Measurements from ENCODE around the gene CLN5. TPM values are rescaled to one million over a fixed set of nuclear protein-coding genes. Genes with fewer than 3 reads are reported as not detected.
"Not testable (repeated sequence)": the region's sequence is repeated elsewhere in the genome, so short reads cannot be mapped to it uniquely, and the experiment has no call there.

The CLN5 gene
- polyA plus RNA-seq (ENCODE audit: insufficient read depth in 1 of 5, insufficient read length in 5 of 5, low replicate concordance in 1 of 5): 10 to 100 TPM; 32.3 to 46.5 (median 41.5) TPM
- long read RNA-seq, donor 1, full-length matches to known transcripts: 29 of 29 reads
- long read RNA-seq, donor 1, partial matches to known transcripts: 0 of 29 reads
- long read RNA-seq, donor 1, other reads (novel, unspliced or antisense): 0 of 29 reads
- long read RNA-seq, donor 2, full-length matches to known transcripts: 17 of 25 reads
- long read RNA-seq, donor 2, partial matches to known transcripts: 8 of 25 reads
- long read RNA-seq, donor 2, other reads (novel, unspliced or antisense): 0 of 25 reads
- long read RNA-seq, donor 3, full-length matches to known transcripts: 19 of 19 reads
- long read RNA-seq, donor 3, partial matches to known transcripts: 0 of 19 reads
- long read RNA-seq, donor 3, other reads (novel, unspliced or antisense): 0 of 19 reads
- long read RNA-seq, donor 4, full-length matches to known transcripts: 15 of 15 reads
- long read RNA-seq, donor 4, partial matches to known transcripts: 0 of 15 reads
- long read RNA-seq, donor 4, other reads (novel, unspliced or antisense): 0 of 15 reads
- long read RNA-seq, donor 5, full-length matches to known transcripts: 23 of 23 reads
- long read RNA-seq, donor 5, partial matches to known transcripts: 0 of 23 reads
- long read RNA-seq, donor 5, other reads (novel, unspliced or antisense): 0 of 23 reads
- long read RNA-seq, donor 6, full-length matches to known transcripts: 45 of 66 reads
- long read RNA-seq, donor 6, partial matches to known transcripts: 8 of 66 reads
- long read RNA-seq, donor 6, other reads (novel, unspliced or antisense): 13 of 66 reads
- long read RNA-seq, donor 7, full-length matches to known transcripts: 26 of 43 reads
- long read RNA-seq, donor 7, partial matches to known transcripts: 0 of 43 reads
- long read RNA-seq, donor 7, other reads (novel, unspliced or antisense): 17 of 43 reads
- long read RNA-seq, donor 8, full-length matches to known transcripts: 10 of 10 reads
- long read RNA-seq, donor 8, partial matches to known transcripts: 0 of 10 reads
- long read RNA-seq, donor 8, other reads (novel, unspliced or antisense): 0 of 10 reads

GRCh38 chr13:76991796-76992547, at the start of gene CLN5:
TSS of gene CLN5 (plus strand) at chr13:76992081. CDS start at chr13:76992099, 18 bp downstream.
- DNase-seq: peak; percentile 92 to 93

- no peak for DNase-seq
Observed at GRCh38 chr13:76942363-76942762, 49.5 kb upstream of the CLN5 start.

- DNase-seq: no peak
Observed at GRCh38 chr13:76943646-76944045, 48.2 kb upstream of the CLN5 start.

- DNase-seq: no peak
Observed at GRCh38 chr13:76944456-76944855, 47.4 kb upstream of the CLN5 start.

- DNase-seq: no peak
Observed at GRCh38 chr13:76948149-76948548, 43.7 kb upstream of the CLN5 start, which contains the start of gene ACOD1. TSS of gene ACOD1 (plus strand) at chr13:76948511. CDS start at chr13:76948559, 48 bp downstream.

DNA sequence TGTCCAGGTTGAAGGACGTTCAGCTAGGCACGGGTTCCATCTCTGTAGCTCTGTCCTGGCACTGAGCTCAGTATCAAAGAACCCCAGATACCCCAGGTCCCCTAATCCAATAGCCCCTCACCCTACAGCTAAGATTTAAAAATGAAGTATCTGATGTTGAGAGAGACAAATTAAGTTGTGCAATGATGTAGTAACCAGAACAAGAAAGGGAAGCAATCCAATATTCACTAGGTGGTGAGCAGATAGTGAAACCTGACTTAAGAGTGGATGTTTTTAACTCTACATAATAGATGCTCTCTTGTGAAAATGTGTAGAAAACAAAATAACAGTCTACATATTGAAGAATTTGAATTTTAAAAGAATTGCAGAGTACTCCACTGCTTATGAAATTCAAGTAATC, 41.8 kb upstream of the CLN5 start:
- DNase-seq: no peak

DNA sequence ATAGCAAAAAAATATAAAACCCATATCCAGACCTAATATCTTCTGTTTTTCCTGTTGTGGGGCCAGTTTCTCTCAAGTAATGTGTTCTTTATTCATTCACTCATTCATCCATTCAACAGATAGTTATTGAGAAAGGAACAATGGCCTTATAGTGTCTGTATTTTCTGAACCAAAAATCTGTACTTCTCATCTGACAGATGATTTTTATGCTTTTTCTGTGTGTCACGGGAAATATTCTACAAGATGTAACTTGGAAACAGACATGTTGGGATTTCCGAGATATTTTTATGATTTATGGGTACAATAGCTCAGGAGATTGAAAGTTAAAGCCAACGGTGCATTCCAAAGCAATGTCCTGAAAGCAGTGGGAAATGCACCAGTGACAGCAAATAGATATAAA, 37.9 kb upstream of the CLN5 start:
- no peak for DNase-seq

- no peak for DNase-seq
Observed at GRCh38 chr13:76954538-76954937, 37.3 kb upstream of the CLN5 start.

GRCh38 chr13:76955193-76955592, 36.7 kb upstream of the CLN5 start:
- no peak for DNase-seq

DNA sequence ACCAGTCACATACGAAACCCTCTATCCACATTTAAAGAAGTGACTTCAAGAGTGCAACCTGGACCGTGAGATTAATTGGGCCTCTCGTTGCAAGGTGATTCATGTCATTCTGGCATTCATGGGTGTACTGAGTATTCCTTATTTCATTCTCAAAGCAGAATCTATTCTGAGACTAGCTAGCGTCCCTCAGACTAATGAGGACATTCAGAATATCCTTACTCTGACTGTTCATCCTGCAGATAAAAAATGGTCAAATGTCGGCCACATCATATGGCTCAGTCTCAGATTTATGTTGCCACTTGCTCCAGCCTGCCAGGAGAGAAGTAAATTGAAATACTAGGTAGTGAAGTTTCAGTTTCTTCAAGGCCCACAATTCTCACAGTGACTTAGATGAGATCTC, 36.2 kb upstream of the CLN5 start:
- DNase-seq: no peak

- no peak for DNase-seq
Observed at GRCh38 chr13:76958841-76959432, 32.9 kb upstream of the CLN5 start.

DNA sequence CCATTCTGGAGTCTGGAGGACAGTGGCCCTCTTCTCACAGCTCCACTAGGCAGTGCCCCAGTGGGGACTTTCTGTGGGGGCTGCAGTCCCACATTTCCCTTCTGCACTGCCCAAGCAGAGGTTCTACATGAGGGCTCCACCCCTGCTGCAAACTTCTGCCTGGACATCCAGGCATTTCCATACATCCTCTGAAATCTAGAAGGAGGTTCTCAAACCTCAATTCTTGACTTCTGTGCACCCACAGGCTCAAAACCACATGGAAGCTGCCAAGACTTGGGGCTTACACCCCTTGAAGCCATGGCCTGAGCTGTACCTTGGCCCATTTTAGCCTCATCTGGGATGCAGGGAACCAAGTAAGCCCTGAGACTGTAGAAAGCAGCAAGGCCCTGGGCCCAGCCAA, 32.1 kb upstream of the CLN5 start:
- DNase-seq: not testable (repeated sequence)

GRCh38 chr13:76965759-76966421, 26.0 kb upstream of the CLN5 start:
- DNase-seq: peak; percentile 60 to 72

DNA sequence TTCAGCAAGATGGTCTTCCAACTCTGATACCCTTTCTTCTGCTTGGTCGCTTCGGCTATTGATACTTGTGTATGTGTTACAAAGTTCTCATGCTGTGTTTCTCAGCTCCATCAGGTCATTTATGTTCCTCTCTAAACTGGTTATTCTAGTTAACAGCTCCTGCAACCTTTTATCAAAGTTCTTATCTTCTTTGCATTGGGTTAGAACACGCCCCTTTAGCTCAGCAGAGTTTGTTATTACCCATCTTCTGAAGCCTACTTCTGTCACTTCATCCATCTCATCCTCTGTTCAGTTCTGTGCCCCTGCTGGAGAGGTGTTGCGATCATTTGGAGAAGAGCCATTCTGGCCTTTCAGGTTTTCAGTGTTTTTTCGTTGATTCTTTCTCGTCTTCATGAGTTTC, 24.9 kb upstream of the CLN5 start:
- no peak for DNase-seq

DNA sequence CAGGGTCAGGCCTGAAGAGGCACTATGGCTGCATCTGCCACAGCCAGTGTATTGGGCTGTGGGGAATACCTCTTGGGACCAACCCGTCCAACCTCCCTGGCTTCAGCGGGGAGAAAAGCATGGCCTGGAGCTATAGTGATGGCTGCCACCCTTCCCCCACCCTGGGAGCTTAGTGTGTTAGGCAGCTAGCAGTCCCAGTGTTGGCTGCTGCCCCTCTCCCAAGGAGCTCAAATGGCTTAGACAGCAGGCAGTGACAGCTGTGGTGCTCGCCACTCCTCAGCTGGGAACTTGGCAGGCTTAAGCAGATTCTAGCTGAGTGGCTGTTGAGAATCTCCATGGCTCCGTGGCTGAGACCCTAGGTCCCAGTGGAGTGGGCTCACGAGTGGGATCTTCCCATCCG, 23.8 kb upstream of the CLN5 start:
- DNase-seq: no peak

- no peak for DNase-seq
Observed at GRCh38 chr13:76969488-76970365, 22.2 kb upstream of the CLN5 start.

DNA sequence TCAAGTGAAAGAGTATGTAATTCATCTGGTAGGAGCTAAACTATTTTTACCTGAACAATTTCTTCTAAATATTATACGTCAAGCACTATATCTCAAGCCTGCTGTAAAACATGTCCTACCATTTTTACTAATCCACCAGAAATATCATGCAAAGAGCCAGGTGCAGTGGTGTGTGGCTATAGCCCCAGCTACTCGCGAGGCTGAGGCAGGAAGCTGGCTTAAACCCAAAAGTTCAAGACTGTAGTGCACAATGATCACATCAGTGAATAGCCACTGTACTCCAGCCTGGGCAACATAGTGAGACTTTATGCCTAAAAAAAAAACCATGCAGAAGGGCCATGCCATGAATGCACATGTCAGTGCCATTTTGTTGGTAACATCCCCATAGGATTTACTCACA, 20.7 kb upstream of the CLN5 start:
- DNase-seq: no peak

- no peak for DNase-seq
Observed at GRCh38 chr13:76971851-76972829, 19.7 kb upstream of the CLN5 start.
